SK-N-SH (cell line): ENCODE measurements around the gene DGKI.

Experiments used
- EP300 ChIP-seq, 2 experiments: IDR thresholded peaks; 2 replicates each; pipeline versions ENCODE4 v1.4.0 to v1.6.1; 2012; ENCODE audit warnings: borderline replicate concordance in 1 of 2, low read depth in 1 of 2, low read length in 1 of 2
- EZH2phosphoT487 ChIP-seq: fragments of 200-600 bp; sonication (generic); IDR thresholded peaks from 2 replicates; pipeline ENCODE4 v1.6.1; 2017; ENCODE audit warnings: low read depth, mixed run types, mild to moderate bottlenecking, antibody characterized with exemption, moderate library complexity, borderline replicate concordance
- GABPA ChIP-seq: IDR thresholded peaks from 2 replicates; pipeline ENCODE4 v1.4.0; 2012; ENCODE audit warnings: low read depth, mild to moderate bottlenecking
- MEF2A ChIP-seq: IDR thresholded peaks from 2 replicates; pipeline ENCODE4 v1.4.0; 2012; ENCODE audit warnings: low read depth, borderline replicate concordance
- NRF1 ChIP-seq: IDR thresholded peaks from 2 replicates; pipeline ENCODE4 v1.6.1; 2012; ENCODE audit warnings: low read depth, mild to moderate bottlenecking, low read length
- POLR2AphosphoS5 ChIP-seq: IDR thresholded peaks from 2 replicates; pipeline ENCODE4 v1.6.1; 2012; ENCODE audit warnings: low read depth, low read length
- RFX5 ChIP-seq: IDR thresholded peaks from 2 replicates; pipeline ENCODE4 v1.6.1; 2012; ENCODE audit warnings: mild to moderate bottlenecking, improper control_type of control experiment, low read length
- SMC3 ChIP-seq: IDR thresholded peaks from 2 replicates; pipeline ENCODE4 v1.6.1; 2012; ENCODE audit warnings: low read depth, low read length, improper control_type of control experiment
- TAF1 ChIP-seq: IDR thresholded peaks from 2 replicates; pipeline ENCODE4 v1.6.1; 2012; ENCODE audit warnings: low read depth, mild to moderate bottlenecking, low read length, moderate library complexity, borderline replicate concordance
- TCF12 ChIP-seq: IDR thresholded peaks from 2 replicates; pipeline ENCODE4 v1.4.0; 2012
- TF ChIP-seq, protein P1 (sequence below): fragments of 200-600 bp; sonication (generic); IDR thresholded peaks from 2 replicates; pipeline ENCODE4 v1.6.1; 2017; ENCODE audit warnings: antibody characterized with exemption, mild to moderate bottlenecking, moderate library complexity
- TF ChIP-seq, protein P2 (sequence below): IDR thresholded peaks from 2 replicates; pipeline ENCODE4 v1.4.0; 2012; ENCODE audit warnings: low read depth, borderline replicate concordance

DNA sequence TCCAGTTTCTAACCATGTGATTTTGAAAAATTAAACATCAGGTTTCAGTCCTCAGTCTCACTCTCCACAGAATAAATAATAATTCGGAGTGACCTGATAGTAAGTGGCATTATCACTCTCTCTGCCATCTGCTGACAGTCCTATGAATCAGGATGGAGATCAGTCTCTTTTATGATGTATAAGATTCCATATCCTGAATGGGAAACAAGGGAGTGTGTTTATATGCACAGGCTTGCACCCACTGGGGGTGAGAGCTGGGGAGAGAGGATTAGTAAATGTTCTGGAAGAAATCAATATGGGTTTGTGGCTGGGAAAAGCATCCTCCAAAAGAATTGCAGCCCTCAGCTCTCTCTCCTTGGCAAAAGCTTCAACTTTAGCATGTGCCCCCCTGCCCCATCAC lies 45.3 kb downstream of the DGKI start:
- TF ChIP-seq, protein P1, sequence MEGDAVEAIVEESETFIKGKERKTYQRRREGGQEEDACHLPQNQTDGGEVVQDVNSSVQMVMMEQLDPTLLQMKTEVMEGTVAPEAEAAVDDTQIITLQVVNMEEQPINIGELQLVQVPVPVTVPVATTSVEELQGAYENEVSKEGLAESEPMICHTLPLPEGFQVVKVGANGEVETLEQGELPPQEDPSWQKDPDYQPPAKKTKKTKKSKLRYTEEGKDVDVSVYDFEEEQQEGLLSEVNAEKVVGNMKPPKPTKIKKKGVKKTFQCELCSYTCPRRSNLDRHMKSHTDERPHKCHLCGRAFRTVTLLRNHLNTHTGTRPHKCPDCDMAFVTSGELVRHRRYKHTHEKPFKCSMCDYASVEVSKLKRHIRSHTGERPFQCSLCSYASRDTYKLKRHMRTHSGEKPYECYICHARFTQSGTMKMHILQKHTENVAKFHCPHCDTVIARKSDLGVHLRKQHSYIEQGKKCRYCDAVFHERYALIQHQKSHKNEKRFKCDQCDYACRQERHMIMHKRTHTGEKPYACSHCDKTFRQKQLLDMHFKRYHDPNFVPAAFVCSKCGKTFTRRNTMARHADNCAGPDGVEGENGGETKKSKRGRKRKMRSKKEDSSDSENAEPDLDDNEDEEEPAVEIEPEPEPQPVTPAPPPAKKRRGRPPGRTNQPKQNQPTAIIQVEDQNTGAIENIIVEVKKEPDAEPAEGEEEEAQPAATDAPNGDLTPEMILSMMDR, result no peak
- TF ChIP-seq TAF1, result no peak
- no peak for TF ChIP-seq POLR2AphosphoS5
- TF ChIP-seq, protein P2, sequence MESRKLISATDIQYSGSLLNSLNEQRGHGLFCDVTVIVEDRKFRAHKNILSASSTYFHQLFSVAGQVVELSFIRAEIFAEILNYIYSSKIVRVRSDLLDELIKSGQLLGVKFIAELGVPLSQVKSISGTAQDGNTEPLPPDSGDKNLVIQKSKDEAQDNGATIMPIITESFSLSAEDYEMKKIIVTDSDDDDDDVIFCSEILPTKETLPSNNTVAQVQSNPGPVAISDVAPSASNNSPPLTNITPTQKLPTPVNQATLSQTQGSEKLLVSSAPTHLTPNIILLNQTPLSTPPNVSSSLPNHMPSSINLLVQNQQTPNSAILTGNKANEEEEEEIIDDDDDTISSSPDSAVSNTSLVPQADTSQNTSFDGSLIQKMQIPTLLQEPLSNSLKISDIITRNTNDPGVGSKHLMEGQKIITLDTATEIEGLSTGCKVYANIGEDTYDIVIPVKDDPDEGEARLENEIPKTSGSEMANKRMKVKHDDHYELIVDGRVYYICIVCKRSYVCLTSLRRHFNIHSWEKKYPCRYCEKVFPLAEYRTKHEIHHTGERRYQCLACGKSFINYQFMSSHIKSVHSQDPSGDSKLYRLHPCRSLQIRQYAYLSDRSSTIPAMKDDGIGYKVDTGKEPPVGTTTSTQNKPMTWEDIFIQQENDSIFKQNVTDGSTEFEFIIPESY, result no peak
- no peak for TF ChIP-seq EP300 (IDR thresholded peaks at IDR 0.05; ENCODE audit: borderline replicate concordance in 1 of 2, low read depth in 1 of 2, low read length in 1 of 2)
- no peak for TF ChIP-seq NRF1
- no peak for TF ChIP-seq TCF12
- no peak for TF ChIP-seq MEF2A
- TF ChIP-seq EZH2phosphoT487, result no peak
- no peak for TF ChIP-seq RFX5
- no peak for TF ChIP-seq GABPA
- TF ChIP-seq SMC3, result no peak
